SKM-1 (cell line): ENCODE results near the gene ATP5PD.
"Not testable (repeated sequence)": the region's sequence is repeated elsewhere in the genome, so short reads cannot be mapped to it uniquely, and the experiment has no call there.

Source experiments
- DNase-seq: peaks from one replicate; lab custom pipeline; 2025; ENCODE audit not compliant: unreplicated experiment; lab: John Stamatoyannopoulos, UW

Gene ATP5PD

DNA sequence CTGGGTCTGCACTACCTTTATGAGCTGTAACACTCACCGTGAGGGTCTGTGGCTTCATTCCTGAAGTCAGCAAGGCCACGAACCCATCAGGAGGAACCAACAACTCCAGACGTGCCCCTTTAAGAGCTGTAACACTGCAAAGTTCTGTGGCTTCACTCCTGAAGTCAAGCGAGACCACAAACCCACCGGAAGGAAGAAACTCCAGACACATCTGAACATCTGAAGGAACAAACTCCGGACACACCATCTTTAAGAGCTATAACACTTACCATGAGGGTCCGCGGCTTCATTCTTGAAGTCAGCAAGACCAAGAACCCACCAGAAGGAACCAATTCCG lies 21.4 kb downstream of the ATP5PD start:
- not testable (repeated sequence) for DNase-seq

DNA sequence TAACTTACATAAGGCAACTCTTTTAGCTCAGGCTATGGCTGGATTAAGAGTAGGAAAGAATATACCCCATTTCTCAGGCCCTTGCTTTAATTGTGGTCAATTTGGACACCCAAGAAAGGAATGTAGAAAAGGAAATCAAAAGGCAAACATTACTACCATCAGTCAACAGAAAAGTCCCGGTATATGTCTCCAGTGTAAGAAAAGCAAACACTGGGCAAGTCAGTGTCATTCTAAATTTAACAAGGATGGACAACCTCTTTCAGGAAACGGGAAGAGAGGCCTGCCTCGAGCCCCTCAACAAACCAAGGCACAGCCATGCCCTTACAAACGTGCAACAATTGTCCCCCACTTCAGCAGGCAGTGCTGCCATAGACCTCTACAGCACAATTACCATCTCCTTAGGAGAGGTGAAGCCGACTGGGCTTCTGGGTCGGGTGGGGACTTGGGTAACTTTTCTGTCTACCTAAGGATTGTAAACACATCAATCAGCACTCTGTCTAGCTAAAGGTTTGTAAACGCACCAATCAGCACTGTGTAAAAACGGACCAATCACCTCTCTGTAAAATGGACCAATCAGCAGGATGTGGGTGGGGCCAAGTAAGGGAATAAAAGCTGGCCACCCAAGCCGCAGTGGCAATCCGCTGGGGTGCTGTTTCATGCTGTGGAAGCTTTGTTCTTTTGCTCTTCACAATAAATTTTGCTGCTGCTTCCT lies 21.9 kb downstream of the ATP5PD start:
- no peak for DNase-seq

DNA sequence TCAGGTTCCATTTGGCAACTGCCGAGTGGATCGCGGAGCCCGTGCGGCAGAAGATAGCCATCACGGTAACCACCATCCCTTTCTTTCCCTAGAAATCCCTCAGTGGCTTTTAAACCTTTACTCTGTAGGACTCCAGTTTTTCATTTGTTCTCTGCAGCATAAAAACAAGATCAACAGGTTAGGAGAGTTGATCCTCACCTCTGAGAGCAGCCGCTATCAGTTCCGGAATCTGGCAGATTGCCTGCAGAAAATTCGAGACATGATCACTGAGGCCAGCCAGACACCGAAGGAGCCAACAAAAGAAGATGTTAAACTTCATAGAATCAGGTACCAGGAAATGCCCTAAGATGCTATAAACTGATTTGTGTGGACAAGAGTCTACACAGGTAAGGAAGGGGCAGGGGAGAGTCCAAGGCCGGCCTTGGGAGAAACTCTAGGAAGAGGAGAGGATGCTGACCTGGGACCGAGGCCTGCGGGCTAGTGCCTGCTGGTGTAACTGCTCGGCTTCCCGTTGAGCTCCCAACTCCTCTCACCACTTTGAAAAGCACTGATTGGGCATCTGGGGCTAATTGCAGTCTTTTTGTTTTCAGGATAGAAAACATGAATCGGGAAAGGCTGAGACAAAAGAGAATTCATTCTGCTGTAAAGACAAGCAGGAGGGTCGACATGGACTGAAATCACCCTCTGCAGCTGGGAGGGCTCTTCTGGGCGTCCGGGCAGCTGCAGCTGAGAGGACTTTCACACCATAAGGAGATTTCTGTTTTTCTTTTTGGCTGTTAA lies 26.2 kb downstream of the ATP5PD start:
- DNase-seq, result no peak

DNA sequence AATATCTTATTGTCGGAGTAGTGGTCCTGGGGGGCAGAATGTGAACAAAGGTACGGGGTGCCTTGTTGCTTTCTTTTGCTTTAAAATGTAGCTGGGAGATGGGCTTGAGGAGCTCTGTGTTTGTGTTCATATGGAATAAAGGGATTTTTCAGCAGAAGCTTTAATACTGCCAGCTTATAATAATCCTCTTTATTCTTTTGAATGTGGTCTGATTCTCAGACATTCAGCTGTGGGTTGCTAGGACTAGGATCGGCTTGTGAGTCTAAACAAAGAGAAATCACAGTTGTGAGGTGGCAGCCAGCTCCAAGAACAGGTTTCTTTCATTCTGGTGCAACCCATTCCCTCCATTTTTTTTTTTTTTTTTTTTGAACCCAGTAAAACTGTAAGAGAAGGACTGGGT lies 27.1 kb downstream of the ATP5PD start:
- DNase-seq, result no peak

DNA sequence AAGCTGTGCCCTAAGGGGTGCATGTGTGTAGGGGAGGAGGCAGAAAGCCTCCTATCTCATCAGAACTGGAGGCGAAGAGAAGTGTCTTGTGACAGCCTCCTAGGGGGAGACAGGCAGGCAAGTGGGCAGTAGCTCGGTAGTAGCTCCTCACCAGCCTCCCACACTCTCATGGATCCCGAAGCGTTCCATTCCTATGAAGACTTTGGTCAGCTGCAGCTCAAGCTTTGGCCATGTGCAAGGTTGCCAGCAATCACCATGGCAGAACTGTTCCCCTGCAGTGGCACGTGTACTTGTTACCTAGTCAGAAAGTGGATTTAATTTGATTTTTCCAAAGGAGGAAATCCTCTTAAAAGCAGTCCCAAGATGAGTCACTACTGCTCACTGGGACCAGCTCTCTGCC lies 27.6 kb downstream of the ATP5PD start:
- DNase-seq, result no peak

DNA sequence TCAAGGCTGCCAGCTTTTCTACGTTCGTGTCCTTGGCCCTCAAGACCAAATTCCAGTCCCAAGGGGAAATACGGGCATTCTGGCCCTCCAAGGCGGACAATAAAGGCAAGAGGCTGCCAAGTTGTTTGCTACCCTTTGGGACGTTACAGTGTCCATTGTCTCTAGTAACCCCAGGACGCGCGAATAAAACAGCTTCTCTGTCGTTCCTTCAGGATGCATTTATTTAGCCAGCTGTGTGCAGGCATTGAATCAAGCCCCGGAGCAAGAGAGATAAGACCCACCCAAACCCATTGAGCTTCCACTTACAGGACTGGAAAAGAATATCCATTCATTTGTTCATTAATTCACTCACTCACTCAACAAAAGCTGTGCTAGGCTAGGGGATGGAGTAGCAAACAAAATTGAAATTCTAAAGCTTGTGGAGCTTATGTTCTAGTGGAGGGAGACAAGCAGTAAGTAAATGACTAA lies 33.6 kb downstream of the ATP5PD start:
- no peak for DNase-seq

DNA sequence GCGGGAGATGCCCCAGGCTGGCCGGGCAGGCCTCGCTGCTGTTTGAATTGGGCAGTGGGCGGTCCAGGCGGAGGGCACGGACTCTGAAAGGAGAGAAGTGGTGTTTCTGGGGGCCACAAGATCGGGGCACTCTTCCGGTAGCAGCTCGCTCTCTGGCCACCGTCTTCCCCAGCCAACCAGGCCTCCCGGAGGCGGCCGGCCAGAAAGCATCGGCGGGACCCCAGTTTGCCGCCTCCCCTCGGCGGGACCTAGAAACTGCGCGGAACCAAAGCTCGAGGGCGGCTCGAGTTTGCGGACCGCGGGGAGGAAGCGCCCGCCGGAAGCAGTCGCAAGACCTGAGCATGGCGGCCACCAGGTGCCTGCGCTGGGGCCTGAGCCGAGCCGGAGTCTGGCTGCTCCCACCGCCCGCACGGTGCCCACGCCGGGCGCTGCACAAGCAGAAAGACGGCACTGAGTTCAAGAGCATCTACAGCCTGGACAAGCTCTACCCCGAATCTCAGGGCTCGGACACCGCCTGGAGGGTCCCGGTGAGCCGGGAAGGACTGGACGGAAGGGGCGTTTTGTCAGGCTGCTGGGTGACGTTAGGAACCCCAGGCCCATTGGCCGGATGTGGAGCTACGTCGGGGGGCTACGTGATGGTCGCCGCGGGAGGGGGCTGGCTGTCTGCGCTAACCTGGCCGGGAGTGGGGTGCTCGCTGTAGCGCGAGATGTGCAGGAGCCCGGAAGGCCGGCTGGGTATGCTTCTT lies 34.2 kb downstream of the ATP5PD start, which contains the start of gene MRPL58:
MRPL58 (plus strand) TSS at position 325 of the 746 bp plus-strand sequence; CDS start at position 342, 17 bp downstream.
- peak; percentile 48 for DNase-seq

DNA sequence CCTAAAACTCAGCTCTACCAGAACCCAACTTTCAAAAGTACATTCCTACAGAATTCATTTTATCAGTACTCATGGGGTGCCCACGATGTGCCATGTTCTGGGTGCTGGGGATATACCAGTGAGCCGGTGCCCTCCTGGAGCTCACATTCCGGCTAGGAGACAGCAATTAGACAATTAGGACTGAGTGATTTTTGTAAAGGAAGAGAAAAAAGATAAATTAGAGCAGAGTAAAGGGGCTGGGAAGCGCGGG lies 34.7 kb downstream of the ATP5PD start:
- DNase-seq, result no peak

DNA sequence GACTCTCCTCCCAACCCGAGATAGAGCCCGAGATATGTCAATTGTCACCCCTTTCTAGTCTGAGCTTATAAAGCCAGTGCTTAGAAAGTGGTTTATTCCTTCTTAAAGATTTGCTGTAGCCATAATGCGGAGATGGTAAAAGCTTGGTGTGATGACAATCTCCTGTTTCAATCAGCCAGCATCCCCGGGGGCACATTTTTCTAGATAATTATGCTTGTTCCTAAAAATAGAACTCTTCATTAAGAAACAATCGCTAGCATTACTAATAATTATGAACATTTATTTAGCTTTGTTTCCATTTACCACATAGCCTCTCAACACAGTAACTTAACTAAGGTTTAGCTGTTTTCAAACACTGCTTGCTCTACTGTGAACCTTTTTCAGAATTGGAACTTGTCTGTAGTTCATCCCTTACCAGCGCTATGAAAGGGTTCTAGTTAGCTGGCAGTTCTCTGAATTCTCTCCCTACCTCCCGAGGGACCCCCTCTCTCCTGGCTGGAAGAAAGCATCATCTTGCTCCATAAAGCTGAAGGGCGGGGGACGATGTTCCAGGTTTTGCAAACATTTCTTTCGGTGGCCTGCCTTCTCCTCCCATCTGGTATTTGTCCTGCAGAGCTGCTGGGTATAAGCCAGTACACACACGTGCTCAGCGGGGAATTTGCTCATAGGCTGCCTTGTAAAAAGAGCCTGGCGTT lies 35.2 kb downstream of the ATP5PD start:
- DNase-seq, result no peak

DNA sequence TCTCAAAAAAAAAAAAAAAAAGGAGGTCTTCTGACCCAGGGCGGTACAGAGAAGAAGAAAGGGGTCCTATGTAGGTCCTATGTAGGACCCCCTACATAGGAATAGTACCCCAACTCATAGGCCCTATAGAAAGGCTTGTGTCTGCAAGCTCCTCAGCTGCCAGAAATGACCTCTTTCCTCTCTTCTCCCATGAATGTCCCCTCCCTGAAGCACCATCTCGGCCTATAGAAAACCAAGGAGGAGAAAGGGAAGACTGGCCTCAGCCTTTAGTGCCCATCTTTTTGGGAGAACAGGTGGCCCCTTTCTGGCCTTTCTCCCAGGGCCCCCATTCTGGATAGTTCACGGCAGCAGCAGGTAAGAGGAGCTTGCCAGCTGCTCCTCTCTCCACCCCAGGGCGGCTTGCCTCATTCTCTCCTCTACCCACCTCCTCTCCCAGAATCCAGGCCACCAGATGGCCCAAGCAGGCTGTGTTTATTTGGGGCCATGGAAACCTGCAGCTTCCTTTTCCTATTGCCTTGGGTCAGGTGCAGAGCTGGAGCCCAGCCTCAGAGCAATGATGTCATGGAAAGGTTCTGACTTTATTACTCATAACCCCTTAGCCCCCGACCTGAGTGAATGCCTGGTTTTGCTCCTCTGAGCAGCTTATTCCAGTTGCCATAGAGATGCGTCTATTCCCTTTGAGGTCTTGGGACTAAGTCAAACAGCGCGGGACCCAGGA lies 35.9 kb downstream of the ATP5PD start:
- DNase-seq, result no peak

DNA sequence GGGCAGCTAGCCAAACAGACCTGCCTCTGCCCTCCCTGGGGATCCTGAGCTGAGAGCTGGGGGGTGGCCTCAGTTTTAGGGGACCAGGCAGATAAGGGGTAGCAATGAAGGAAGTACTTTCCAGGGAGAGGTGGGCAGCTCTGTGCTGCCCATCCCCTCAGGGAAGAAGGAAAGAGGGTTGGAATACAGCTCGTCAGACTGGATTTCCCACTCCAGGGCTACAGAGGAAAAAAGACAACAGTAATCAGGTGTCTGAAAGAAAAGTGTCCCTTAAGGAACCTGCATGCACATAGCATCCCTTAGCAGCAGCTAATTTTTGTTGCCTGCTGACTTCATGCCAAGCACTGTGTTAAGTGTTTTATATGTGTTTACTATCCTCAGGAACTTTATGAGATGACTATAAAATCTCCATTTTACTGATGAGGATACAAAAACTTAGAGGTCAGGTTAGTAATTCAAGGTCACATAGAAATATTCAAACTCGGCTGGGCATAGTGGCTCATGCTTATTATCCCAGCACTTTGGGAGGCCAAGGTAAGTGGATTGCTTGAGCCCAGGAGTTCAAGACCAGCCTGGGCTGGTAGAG lies 37.5 kb downstream of the ATP5PD start:
- DNase-seq, result no peak

DNA sequence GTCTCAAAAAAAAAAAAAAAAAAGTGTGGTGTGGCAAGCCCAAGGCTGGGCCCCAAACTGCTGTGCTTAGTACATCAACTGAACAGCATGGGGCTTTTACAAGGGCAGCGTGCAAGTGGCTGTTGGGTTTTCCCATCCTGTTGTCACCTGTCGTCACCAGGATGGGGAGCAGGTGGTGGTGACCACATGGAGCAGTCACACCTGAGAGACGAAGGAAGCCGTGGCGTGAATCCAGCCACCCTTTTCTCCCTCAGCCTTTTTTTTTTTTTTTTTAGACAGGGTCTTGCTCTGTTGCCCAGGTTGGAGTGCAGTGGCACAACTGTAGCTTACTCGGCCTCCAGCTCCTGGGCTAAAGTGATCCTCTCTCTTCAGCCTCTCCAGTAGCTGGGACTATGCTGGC lies 38.4 kb downstream of the ATP5PD start:
- DNase-seq, result no peak

DNA sequence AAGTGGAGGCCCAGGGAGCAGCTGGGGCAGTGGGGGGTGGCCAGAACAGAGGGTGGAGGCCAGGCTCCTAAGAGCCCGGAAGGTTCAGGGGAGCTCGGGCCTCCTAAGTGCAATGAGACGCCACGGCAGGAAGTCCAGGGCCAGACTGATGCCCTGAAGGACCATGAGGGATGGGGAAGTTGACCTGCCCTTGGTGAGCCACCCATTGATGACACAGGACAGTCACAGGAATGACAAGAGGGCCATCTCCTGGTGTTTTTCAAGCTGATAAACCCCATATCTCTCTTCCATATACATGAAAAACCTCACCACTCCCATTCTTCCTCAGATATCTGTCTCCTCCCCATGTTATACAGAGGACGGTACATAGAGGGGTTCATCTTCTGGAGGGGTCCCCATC lies 40.1 kb downstream of the ATP5PD start:
- no peak for DNase-seq

DNA sequence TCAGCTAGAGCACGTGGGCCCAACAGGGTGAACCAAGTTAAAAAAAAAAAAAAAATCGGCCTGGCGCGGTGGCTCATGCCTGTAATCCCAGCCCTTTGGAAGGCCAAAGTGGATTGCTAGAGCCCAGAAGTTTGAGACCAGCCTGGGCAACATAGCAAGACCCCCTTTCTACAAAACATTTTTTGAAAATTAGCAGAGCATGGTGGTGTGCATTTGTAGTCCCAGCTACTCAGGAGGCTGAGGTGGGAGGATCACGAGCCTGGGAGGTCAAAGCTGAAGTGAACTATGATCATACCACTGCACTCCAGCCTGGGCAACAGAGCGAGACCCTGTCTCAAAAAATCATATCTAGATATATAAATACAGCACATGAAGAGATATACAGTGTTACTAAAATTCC lies 40.7 kb downstream of the ATP5PD start:
- DNase-seq, result not testable (repeated sequence)

DNA sequence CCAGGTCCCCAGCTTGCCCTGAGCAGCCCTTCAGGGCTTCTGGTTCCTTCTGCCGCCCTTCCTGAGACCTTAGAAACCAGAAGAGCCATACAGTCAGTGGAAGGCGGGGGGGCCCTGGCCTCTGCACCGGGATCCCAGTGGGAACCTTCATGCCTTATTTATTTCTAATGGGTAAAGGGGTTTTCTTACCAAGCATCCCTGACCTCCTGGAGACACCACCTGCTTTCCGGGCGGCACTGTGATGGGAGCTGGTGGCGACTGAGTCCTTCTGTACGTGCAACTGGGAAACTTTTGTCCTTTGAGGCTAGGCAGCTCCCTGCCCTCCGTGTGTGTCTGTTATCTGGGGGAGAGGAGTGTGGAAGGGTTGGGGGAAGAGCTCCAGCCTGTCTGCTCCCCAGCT lies 41.5 kb downstream of the ATP5PD start:
- no peak for DNase-seq

DNA sequence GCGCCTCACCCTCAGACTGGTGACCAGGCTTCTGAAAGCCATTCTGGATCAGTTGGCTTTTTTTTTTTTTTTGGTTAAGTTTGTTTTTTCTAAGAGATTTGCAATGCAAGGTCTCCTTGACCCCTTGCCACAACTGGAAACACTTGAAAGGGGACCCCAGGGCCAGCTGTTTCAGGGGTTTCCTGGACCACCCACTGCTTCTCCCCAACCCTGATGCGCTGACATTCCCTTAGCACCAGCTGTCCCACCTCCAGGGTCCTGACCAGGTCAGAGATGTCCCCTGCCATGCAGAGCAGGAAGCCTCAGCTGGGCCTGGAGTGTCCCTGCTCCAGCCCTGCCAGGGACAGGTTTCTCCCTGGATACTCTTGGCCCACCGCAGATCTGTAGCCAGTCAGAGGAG lies 42.4 kb downstream of the ATP5PD start:
- DNase-seq, result no peak

DNA sequence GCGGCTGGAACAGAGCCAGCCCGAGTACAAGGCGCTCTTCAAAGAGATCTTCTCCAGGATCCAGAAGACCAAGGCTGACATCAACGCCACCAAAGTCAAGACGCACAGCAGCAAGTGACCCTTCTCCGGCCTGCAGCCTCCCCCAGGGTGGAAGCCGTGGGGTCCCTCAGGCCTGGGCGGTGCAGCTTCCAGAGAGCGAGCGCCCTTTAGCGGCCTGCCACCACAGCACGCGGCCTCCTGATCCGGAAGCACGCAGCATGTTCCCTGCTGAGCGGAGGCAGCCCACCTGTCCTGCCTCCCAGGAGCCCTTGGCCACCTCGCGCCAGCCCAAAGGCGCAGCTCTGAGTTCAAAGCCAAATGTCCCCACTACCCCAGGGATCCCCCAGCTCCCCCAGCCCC lies 42.8 kb downstream of the ATP5PD start:
- DNase-seq, result no peak

DNA sequence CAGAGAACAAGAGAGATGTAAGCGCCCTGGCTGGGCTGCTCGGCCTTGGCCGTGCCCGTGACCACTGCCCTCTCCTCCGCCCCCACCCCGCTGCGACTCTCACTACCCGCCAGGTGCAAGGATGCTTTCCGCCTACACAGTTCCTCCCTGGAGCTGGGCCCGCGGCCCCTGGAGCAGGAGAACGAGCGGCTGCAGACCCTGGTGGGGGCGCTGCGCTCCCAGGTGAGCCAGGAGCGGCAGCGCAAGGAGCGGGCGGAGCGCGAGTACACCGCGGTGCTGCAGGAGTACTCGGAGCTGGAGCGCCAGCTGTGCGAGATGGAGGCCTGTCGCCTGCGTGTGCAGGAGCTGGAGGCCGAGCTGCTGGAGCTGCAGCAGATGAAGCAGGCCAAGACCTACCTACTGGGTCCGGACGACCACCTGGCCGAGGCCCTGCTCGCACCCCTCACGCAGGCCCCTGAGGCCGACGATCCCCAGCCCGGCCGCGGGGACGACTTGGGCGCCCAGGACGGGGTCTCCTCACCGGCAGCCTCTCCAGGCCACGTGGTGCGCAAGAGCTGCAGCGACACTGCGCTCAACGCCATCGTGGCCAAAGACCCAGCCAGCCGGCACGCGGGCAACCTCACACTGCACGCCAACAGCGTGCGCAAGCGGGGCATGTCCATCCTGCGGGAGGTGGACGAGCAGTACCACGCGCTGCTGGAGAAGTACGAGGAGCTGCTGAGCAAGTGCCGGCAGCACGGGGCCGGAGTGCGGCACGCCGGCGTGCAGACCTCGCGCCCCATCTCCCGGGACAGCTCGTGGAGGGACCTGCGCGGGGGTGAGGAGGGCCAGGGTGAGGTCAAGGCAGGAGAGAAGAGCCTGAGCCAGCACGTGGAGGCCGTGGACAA lies 43.5 kb downstream of the ATP5PD start:
- DNase-seq, result no peak
